Activated CD8-positive, alpha-beta memory T cell treated with anti-CD3 and anti-CD28 coated beads, Interleukin-2, amount 10 ng/mL, durations not matched to agents 7 days and 5 days (primary cell): Measurements from ENCODE around the gene RABL2B. TPM values are rescaled to one million over a fixed set of nuclear protein-coding genes. Genes with fewer than 3 reads are reported as not detected.
"Not testable (repeated sequence)": the region's sequence is repeated elsewhere in the genome, so short reads cannot be mapped to it uniquely, and the experiment has no call there.

Experiments
- ATAC-seq: fragments of 150-1000 bp; cut with Tn5 transposase; one replicate; pipeline ENCODE4 v1.10.0; 2021; ENCODE audit warnings: moderate library complexity
- CTCF ChIA-PET: fragments of 350-600 bp; sonication (Branson Sonifier 250); formaldehyde crosslinking; loops from one replicate; lab custom pipeline; 2021; ENCODE audit warnings: antibody characterized with exemption; lab: Charles Lee
- DNase-seq: peaks from one replicate; pipeline ENCODE4 v3.0.0-alpha.2; 2020
- H3K27ac Mint-ChIP-seq: one replicate; pipeline ENCODE4 v1.8.0; 2021; ENCODE audit warnings: mild to moderate bottlenecking, mixed read lengths
- H3K27me3 Mint-ChIP-seq: one replicate; pipeline ENCODE4 v1.8.0; 2021; ENCODE audit warnings: mixed read lengths
- H3K36me3 Mint-ChIP-seq: one replicate; pipeline ENCODE4 v1.8.0; 2021; ENCODE audit warnings: mild to moderate bottlenecking, mixed read lengths
- H3K4me1 Mint-ChIP-seq: one replicate; pipeline ENCODE4 v1.8.0; 2021; ENCODE audit warnings: mixed read lengths
- H3K4me3 Mint-ChIP-seq: one replicate; pipeline ENCODE4 v1.8.0; 2021; ENCODE audit warnings: mild to moderate bottlenecking, moderate library complexity, mixed read lengths
- H3K9me3 Mint-ChIP-seq: one replicate; pipeline ENCODE4 v1.8.0; 2022; ENCODE audit warnings: low read depth, mixed read lengths
- total RNA-seq, 2 experiments: library from RNA; stranded (reverse); gene quantifications; one replicate each; pipeline ENCODE4 v1.2.3, GENCODE V29; 2021

Gene RABL2B
- total RNA-seq: 10 to 100 TPM; 21.9 to 26.6 TPM

DNA sequence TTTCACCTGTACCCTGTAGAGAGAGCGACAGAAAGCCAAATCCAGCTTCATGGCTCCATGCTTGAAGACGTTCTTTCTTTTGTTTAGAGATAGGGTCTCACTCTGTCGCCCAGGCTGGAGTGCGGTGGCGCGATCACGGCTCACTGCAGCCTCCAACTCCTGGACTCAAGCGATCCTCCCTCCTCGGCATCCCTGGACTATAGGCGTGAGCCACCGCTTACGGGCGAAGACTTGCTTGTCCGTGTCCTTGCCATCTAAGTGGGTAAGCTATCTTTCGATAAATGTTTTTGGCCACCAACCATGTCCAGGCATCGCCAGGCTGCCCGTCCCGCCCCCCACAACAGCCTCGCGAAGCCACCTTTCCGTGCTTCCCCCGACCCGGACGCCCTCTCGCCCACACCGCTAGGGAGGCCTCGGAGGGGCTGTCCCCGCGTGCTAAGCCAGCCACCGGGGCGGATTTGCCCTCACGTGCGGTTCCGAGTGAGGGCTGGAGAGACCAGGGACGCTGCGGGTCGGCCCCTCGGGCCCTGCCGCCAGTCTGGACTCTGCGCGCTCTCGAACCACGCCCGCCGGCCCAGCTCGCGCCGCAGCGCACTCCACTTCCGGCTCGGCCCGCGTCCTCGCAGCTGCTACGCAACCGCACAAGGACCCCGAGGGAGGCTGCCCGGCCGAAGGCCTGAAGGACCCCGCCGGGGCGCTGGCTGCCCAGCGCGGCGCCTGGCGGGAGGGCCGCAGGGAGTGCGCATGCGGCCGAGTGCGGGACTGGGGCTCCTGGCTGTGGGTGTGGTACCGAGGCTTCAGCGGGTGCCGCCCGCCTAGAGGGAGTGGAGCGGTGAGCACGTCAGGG is at the start of gene RABL2B:
Gene RABL2B, minus strand, starts transcription at position 604 of the 847 bp plus-strand sequence. CDS start 1,342 bp downstream, outside the sequence.
- peak; percentile 91 for DNase-seq
- CTCF ChIA-PET, H3K36me3 Mint-ChIP-seq, H3K9me3 Mint-ChIP-seq, H3K27me3 Mint-ChIP-seq: not testable (repeated sequence)
- H3K4me3 Mint-ChIP-seq: peak within 1 kb of the TSS; percentile 76
- ATAC-seq: peak; percentile 94
- H3K27ac Mint-ChIP-seq: peak within 1 kb of the TSS; percentile 78
- peaks cover 27% of the 10 kb centered on the region for H3K4me1 Mint-ChIP-seq

DNA sequence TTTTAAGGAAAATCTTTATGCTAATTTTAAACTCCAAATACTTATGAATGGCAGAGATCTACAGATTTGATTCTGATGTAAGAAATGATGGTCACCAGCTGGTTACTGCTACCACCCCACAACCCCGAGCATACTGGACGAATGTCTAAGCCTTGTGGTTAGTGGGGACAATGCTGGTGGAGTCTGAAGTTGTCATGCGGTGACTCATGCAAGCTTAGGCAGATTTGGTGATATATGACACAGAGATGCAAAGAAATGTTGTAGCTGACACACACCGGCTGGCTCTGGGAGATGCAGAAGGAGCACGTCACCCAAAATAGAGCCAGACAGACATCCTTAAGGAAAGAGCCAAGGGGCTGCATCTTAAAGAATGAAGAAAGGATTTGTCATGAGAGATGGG is 3.5 kb upstream of the RABL2B start:
- ATAC-seq, H3K4me3 Mint-ChIP-seq, H3K36me3 Mint-ChIP-seq, H3K27me3 Mint-ChIP-seq, H3K4me1 Mint-ChIP-seq, DNase-seq, H3K27ac Mint-ChIP-seq, CTCF ChIA-PET, H3K9me3 Mint-ChIP-seq: not testable (repeated sequence)

DNA sequence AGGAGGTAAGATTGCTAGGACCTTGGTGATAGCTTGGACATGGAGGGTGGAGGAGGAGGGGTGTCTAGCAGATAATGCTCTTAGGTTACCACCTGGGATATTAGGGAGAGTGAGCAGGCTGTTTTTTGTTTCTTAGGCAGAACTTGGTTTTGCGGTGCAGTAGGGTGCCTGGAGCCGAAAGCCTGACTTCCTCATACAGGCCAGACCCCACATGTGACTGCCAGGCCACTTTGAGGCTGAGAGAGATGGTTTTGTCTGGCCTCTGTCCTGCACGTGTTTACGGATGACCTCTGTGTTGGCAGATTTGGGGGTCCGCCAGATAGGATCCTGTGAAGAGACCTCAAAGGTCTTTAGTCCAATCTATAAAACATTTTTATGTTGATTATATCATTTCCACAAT is 1.9 kb upstream of the RABL2B start:
- H3K27ac Mint-ChIP-seq, DNase-seq, H3K4me3 Mint-ChIP-seq, CTCF ChIA-PET, H3K27me3 Mint-ChIP-seq, H3K9me3 Mint-ChIP-seq, H3K36me3 Mint-ChIP-seq, ATAC-seq: not testable (repeated sequence)
- peaks cover 18% of the 10 kb centered on the region for H3K4me1 Mint-ChIP-seq

DNA sequence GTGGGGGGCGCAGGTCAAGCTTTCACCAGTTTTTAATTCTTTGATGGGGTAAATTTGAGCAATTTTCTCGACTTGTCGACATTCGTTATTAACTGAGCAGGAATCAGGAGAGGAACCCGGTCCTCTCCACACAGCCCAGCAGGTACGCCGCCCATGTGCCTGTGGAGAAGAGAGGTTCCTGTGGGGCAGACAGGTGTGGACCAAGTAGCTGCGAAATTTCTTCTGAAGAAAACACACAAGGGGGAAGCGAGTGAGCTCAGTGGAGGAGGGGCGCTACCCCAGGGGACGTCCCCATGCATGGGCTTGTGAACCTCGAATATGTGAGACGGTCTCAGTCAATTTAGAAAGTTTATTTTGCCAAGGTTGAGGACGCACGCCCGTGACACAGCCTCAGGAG is 442 bp upstream of the RABL2B start:
- DNase-seq, H3K36me3 Mint-ChIP-seq, H3K9me3 Mint-ChIP-seq, CTCF ChIA-PET, H3K27me3 Mint-ChIP-seq: not testable (repeated sequence)
- Mint-ChIP-seq H3K4me3 (peak overlapping the region; percentile 76), H3K27ac (peak overlapping the region; percentile 78), H3K4me1 (peaks cover 27% of the 10 kb centered on the region)
- ATAC-seq: peak; percentile 28

DNA sequence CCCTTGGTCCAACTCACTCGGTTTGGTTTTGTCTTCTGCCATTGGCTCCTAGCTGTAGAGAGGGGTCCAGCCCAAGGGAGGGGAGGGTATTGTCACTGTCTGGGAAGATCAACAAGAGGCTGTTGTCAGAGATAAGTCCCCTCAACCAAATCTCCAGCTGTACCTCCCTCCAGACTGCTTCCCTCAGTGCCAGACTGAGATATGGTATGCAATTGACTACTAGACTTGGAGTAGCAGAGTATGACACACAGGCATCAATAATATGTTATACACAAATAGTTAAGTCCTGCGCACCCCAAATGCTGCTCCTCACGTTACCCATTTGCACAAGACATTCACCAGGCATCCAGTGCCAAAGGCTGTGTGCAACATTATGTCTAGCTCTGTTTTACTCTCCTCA is 1.2 kb downstream of the RABL2B start:
- CTCF ChIA-PET: not testable (repeated sequence)

DNA sequence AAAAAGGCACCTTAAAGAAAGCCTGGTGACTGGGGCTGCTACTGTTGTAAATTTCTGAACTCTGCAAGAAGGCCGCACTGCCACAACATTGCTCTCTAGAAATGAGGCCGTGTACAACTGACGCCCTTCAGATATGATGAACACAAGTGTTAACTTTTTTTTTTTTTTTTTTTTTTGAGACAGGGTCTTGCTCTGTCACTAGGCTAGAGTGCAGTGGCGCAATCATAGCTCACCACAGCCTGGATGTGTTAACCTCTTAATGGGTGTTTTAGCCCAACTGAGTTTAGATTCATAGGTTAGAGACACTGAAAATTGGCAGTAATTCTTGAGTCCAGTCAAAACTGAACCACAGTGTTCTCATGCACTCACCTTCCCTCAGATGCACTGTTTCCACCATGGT is 3.2 kb downstream of the RABL2B start:
- peak; percentile 72 for DNase-seq

More for the DNA sequence above, 1.2 kb downstream of the RABL2B start:
- not testable (repeated sequence) for H3K27me3 Mint-ChIP-seq, ATAC-seq, DNase-seq, H3K36me3 Mint-ChIP-seq, H3K9me3 Mint-ChIP-seq, H3K4me3 Mint-ChIP-seq, H3K27ac Mint-ChIP-seq
- H3K4me1 Mint-ChIP-seq: peaks cover 27% of the 10 kb centered on the region

DNA sequence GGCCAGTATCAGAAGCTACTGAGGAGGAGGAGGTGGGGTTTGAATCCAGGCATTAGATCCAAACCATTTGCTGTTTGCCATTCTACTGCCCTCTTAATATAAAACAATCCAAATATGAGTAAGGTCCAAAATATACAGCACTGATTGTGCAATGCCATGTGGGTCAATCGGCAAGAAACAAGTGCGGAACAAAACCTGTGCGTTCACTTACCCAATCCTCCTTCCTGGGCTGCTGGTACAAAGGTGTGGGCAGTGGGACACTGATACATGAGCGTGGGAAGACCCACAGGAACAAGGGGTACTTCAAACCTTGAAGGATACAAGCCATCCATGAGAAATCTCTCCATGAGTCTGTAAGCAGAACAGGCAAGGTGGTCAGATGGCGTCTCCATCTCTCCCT is 5.8 kb downstream of the RABL2B start:
- ATAC-seq, H3K36me3 Mint-ChIP-seq, DNase-seq, CTCF ChIA-PET, H3K9me3 Mint-ChIP-seq, H3K27ac Mint-ChIP-seq, H3K4me3 Mint-ChIP-seq, H3K27me3 Mint-ChIP-seq: not testable (repeated sequence)
- peaks cover 23% of the 10 kb centered on the region for H3K4me1 Mint-ChIP-seq

More for the DNA sequence above, 3.2 kb downstream of the RABL2B start:
- peak; percentile 3 for ATAC-seq
- H3K27me3 Mint-ChIP-seq, H3K4me3 Mint-ChIP-seq, H3K9me3 Mint-ChIP-seq, H3K36me3 Mint-ChIP-seq, CTCF ChIA-PET: not testable (repeated sequence)
- Mint-ChIP-seq H3K27ac (peak overlapping the region; percentile 53), H3K4me1 (peaks cover 27% of the 10 kb centered on the region)

DNA sequence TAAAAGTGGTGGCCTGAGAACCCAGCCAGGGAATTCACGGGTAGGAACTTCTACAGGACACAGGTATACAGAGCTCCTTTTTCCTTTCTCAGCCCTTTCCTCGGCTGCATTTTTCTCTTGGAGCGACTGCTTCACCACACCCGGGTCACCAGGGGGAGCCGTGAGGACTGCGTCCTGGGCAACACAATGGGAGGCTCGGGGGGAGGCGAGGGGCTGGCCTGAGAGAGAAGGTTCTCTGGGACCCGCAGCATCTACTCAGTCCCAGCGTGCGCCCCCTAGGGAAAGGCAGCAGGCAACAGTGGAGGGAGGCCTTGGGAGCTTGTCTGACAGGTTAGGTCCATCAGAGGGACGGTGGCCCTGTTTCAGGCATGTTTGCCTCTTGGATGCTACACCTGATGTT is 8.3 kb downstream of the RABL2B start:
- DNase-seq, CTCF ChIA-PET, H3K36me3 Mint-ChIP-seq, H3K9me3 Mint-ChIP-seq, H3K27ac Mint-ChIP-seq, H3K27me3 Mint-ChIP-seq, H3K4me1 Mint-ChIP-seq, ATAC-seq, H3K4me3 Mint-ChIP-seq: not testable (repeated sequence)

DNA sequence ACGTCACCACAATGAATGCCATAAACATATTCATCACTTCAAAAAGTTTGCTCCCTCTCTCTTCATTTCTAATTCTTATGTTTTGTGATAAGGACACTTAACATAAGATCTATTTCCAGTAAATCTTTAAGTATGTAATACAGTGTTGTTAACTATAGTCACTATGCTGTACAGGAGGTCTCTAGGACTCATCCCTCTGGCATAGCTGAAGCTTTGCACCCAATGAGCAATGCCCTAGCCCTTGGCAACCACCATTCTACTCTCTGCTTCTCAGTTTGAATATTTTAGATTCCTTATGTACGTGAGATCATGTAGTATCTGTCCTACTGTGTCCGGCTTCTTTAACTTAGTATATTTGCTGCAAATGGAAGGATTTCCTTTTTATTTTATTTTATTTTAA is 19.1 kb downstream of the RABL2B start:
- H3K4me1 Mint-ChIP-seq, CTCF ChIA-PET, H3K27ac Mint-ChIP-seq, DNase-seq, H3K27me3 Mint-ChIP-seq, H3K4me3 Mint-ChIP-seq, H3K36me3 Mint-ChIP-seq, ATAC-seq, H3K9me3 Mint-ChIP-seq: not testable (repeated sequence)

DNA sequence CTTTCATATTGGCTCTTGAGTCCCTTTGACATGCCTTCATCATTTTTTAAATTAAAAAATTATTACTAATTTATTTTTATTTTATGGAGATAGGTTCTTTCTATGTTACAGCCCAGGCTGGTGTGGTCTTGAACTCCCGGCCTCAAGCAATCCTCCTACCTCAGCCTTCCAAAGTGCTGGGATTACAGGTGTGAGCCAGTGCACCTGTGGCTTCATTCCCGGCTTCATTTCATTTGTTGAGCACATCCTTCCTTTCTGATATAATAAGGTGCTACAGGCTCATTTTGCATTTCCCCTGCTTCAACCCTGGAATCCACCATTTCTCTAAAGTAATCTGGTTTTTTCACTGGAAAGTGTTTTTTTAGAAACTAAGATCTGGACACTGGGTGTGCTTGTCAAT is 21.6 kb downstream of the RABL2B start:
- H3K27me3 Mint-ChIP-seq, H3K4me1 Mint-ChIP-seq, DNase-seq, H3K27ac Mint-ChIP-seq, H3K36me3 Mint-ChIP-seq, CTCF ChIA-PET, ATAC-seq, H3K4me3 Mint-ChIP-seq, H3K9me3 Mint-ChIP-seq: not testable (repeated sequence)

DNA sequence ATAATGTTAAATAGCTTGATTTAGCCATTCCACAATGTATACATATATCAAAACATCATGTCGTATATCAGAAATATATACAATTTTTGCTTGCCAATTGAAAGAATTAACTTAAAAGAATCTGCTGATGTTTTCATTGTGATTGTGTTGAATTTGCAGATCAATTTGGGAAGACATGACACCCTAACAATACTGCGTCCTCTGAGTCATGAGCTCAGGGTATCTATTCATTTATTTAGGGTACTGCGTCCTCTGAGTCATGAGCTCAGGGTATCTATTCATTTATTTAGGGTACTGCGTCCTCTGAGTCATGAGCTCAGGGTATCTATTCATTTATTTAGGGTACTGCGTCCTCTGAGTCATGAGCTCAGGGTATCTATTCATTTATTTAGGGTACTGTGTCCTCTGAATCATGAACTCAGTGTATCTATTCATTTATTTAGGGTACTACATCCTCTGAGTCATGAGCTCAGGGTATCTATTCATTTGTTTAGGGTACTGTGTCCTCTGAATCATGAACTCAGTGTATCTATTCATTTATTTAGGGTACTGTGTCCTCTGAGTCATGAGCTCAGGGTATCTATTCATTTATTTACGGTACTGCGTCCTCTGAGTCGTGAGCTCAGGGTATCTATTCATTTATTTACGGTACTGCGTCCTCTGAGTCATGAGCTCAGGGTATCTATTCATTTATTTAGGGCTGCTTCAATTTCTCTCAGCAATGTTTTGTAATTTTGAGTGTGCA is 23.7 kb downstream of the RABL2B start:
- H3K4me1 Mint-ChIP-seq, CTCF ChIA-PET, ATAC-seq, DNase-seq, H3K36me3 Mint-ChIP-seq, H3K27ac Mint-ChIP-seq, H3K4me3 Mint-ChIP-seq, H3K27me3 Mint-ChIP-seq, H3K9me3 Mint-ChIP-seq: not testable (repeated sequence)

DNA sequence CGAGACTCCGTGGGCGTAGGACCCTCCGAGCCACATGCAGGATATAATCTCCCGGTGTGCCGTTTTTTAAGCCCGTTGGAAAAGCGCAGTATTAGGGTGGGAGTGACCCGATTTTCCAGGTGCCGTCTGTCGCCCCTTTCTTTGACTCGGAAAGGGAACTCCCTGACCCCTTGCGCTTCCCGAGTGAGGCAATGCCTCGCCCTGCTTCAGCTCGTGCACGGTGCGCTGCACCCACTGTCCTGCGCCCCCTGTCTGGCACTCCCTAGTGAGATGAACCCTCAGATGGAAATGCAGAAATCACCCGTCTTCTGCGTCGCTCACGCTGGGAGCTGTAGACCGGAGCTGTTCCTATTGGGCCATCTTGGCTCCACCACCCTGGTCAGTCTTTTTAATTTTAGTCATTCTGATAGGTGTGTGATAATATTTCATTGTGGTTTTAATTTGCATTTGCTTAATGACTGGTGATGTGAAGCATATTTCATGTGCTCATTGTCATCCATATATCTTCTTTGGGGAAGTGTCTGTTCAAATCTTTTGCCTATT is 26.4 kb downstream of the RABL2B start:
- not testable (repeated sequence) for H3K9me3 Mint-ChIP-seq, H3K36me3 Mint-ChIP-seq, H3K4me1 Mint-ChIP-seq
- ATAC-seq (peak; percentile 47), DNase-seq (peak; percentile 75)
- Mint-ChIP-seq H3K27me3 (peaks cover 17% of the 10 kb centered on the region), H3K4me3 (peak overlapping the region; percentile 84), H3K27ac (peak overlapping the region; percentile 78)
- CTCF ChIA-PET: interaction anchor here (0.6 to 1.8 kb wide), 3 partner anchors 24 to 173 kb away, joined by 3 to 4 read pairs (median 3); no protein-coding TSS in a partner anchor

DNA sequence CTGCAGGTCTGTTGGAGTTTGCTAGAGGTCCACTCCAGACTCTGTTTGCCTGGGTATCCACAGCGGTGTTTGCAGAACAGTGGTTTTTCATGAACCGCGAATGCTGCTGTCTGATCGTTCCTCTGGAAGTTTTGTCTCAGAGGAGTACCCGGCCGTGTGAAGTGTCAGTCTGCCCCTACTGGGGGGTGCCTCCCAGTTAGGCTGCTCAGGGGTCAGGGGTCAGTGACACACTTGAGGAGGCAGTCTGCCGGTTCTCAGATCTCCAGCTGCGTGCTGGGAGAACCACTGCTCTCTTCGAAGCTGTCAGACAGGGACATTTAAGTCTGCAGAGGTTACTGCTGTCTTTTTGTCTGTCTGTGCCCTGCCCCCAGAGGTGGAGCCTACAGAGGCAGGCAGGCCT is 27.0 kb downstream of the RABL2B start:
- not testable (repeated sequence) for H3K36me3 Mint-ChIP-seq, H3K4me1 Mint-ChIP-seq, ATAC-seq, DNase-seq, H3K27ac Mint-ChIP-seq, H3K9me3 Mint-ChIP-seq
- CTCF ChIA-PET: interaction anchor here (1.8 kb wide), 1 partner anchor 23 kb away, joined by 4 read pairs; no protein-coding TSS in a partner anchor
- peaks cover 19% of the 10 kb centered on the region for H3K27me3 Mint-ChIP-seq
- peak overlapping the region; percentile 84 for H3K4me3 Mint-ChIP-seq
